Neural cell (in vitro differentiated cells): Measurements from ENCODE around the gene IDH3B. TPM values are rescaled to one million over a fixed set of nuclear protein-coding genes. Genes with fewer than 3 reads are reported as not detected.

ENCODE experiments used
- H2AFZ ChIP-seq: fragments of 200-600, 300-800 bp; sonication (generic), shearing (Covaris generic); 2 replicates; pipeline ENCODE4 v1.6.0; 2014; ENCODE audit warnings: low read depth, mild to moderate bottlenecking, antibody characterized with exemption, low read length, moderate library complexity
- H3F3A ChIP-seq: fragments of 200-600 bp; shearing (Covaris generic); 2 replicates; pipeline ENCODE4 v1.6.1; 2016; ENCODE audit warnings: mild to moderate bottlenecking, moderate library complexity, mixed read lengths, antibody characterized with exemption, low read length; ENCODE audit not compliant: insufficient read depth, poor library complexity, severe bottlenecking
- H3K27ac ChIP-seq: fragments of 200-600, 300-800 bp; sonication (generic), shearing (Covaris generic); 2 replicates; pipeline ENCODE4 v1.5.1; 2014; ENCODE audit warnings: mild to moderate bottlenecking, low read length, moderate library complexity
- H3K27me3 ChIP-seq: fragments of 300-800, 200-600 bp; sonication (generic), shearing (Covaris generic); 2 replicates; pipeline ENCODE4 v1.6.0; 2014; ENCODE audit warnings: mild to moderate bottlenecking, low read depth, low read length, moderate library complexity; ENCODE audit not compliant: insufficient read depth
- H3K36me3 ChIP-seq: fragments of 300-800, 200-600 bp; sonication (generic), shearing (Covaris generic); 2 replicates; pipeline ENCODE4 v1.5.1; 2014; ENCODE audit warnings: mild to moderate bottlenecking, antibody characterized with exemption, low read length, moderate library complexity; ENCODE audit not compliant: insufficient read depth
- H3K4me2 ChIP-seq: fragments of 300-800, 200-600 bp; sonication (generic), shearing (Covaris generic); 2 replicates; pipeline ENCODE4 v1.6.0; 2014; ENCODE audit warnings: mild to moderate bottlenecking, low read length
- H3K4me3 ChIP-seq: fragments of 300-800, 200-600 bp; sonication (generic), shearing (Covaris generic); 2 replicates; pipeline ENCODE4 v1.5.1; 2014; ENCODE audit warnings: mild to moderate bottlenecking, low read length, moderate library complexity
- H3K79me2 ChIP-seq: fragments of 200-600 bp; shearing (Covaris generic); replicated peaks from 2 replicates; pipeline ENCODE4 v1.6.0; 2014; ENCODE audit warnings: mild to moderate bottlenecking, low read length, moderate library complexity; ENCODE audit not compliant: insufficient read depth
- H3K9ac ChIP-seq: fragments of 300-800, 200-600 bp; sonication (generic), shearing (Covaris generic); 2 replicates; pipeline ENCODE4 v1.6.1; 2016; ENCODE audit warnings: mild to moderate bottlenecking, low read length, mixed read lengths
- H3K9me2 ChIP-seq: fragments of 200-600 bp; shearing (Covaris generic); 2 replicates; pipeline ENCODE4 v1.6.1; 2016; ENCODE audit warnings: mild to moderate bottlenecking, low read length, mixed read lengths; ENCODE audit not compliant: insufficient read depth
- H3K9me3 ChIP-seq: fragments of 200-600, 300-800 bp; sonication (generic), shearing (Covaris generic); 2 replicates; pipeline ENCODE4 v1.6.1; 2016; ENCODE audit warnings: mild to moderate bottlenecking, mixed run types, low read length, moderate library complexity, mixed read lengths
- H4K20me1 ChIP-seq: fragments of 200-600 bp; shearing (Covaris generic); 2 replicates; pipeline ENCODE4 v1.6.1; 2016; ENCODE audit warnings: mild to moderate bottlenecking, mixed run types; ENCODE audit not compliant: insufficient read depth
- CTCF ChIP-seq: fragments of 450-650 bp; IDR thresholded peaks from 2 replicates; pipeline ENCODE4 v1.5.1; 2014; ENCODE audit warnings: antibody characterized with exemption, mild to moderate bottlenecking, moderate library complexity; ENCODE audit not compliant: poor library complexity, severe bottlenecking
- EP300 ChIP-seq: fragments of 450-650 bp; conservative IDR thresholded peaks from 2 replicates; pipeline ENCODE4 v1.6.1; 2014; ENCODE audit warnings: antibody characterized with exemption, mild to moderate bottlenecking, moderate library complexity; ENCODE audit not compliant: poor library complexity, severe bottlenecking
- EZH2 ChIP-seq: fragments of 200-600, 300-800 bp; shearing (Covaris generic), sonication (generic); IDR thresholded peaks from 2 replicates; pipeline ENCODE4 v1.6.1; 2014; ENCODE audit warnings: antibody characterized with exemption, low read length, borderline replicate concordance, mild to moderate bottlenecking; ENCODE audit not compliant: insufficient read depth, poor library complexity, severe bottlenecking
- MXI1 ChIP-seq: fragments of 450-650 bp; conservative IDR thresholded peaks from 2 replicates; pipeline ENCODE4 v1.6.1; 2014; ENCODE audit warnings: antibody characterized with exemption, mild to moderate bottlenecking; ENCODE audit not compliant: poor library complexity, severe bottlenecking
- POLR2AphosphoS5 ChIP-seq: IDR thresholded peaks from 2 replicates; pipeline ENCODE4 v1.6.1; 2012
- RAD21 ChIP-seq: fragments of 450-650 bp; conservative IDR thresholded peaks from 2 replicates; pipeline ENCODE4 v1.6.1; 2014; ENCODE audit warnings: antibody characterized with exemption, mild to moderate bottlenecking, moderate library complexity
- REST ChIP-seq: IDR thresholded peaks from 2 replicates; pipeline ENCODE4 v1.6.1; 2012; ENCODE audit warnings: borderline replicate concordance
- SMC3 ChIP-seq: fragments of 450-650 bp; conservative IDR thresholded peaks from 2 replicates; pipeline ENCODE4 v1.6.1; 2014; ENCODE audit warnings: antibody characterized with exemption, mild to moderate bottlenecking, moderate library complexity; ENCODE audit not compliant: poor library complexity
- TAF1 ChIP-seq: IDR thresholded peaks from 2 replicates; pipeline ENCODE4 v1.6.1; 2012; ENCODE audit warnings: low read depth
- polyA plus RNA-seq: library from polyadenylated mRNA; depleted of rRNA; stranded (reverse); fragments of >200 nt; gene quantifications from 2 replicates; pipeline ENCODE4 v1.2.3, GENCODE V29; 2014

Gene IDH3B
- polyA plus RNA-seq, 1 donor from 2014 or later = 307 TPM

DNA sequence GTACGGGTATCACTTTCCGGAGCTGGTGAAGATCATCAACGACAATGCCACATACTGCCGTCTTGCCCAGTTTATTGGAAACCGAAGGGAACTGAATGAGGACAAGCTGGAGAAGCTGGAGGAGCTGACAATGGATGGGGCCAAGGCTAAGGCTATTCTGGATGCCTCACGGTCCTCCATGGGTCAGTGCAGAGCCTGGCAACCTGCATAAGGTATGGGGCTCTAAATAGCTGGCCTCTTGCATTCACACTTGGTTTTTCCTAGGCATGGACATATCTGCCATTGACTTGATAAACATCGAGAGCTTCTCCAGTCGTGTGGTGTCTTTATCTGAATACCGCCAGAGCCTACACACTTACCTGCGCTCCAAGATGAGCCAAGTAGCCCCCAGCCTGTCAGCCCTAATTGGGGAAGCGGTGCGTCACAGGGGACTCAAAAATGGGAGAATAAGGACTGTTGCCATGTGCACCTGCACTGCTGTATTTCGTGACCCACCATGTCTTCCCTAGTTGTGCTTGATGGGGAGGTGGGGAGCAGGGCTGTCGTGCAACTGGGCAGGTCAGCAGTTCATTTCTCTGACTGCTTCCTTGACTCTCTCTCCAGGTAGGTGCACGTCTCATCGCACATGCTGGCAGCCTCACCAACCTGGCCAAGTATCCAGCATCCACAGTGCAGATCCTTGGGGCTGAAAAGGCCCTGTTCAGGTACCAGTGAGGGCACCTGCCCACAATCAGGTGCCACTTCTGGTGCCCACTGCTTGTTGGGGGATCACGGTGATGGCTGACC is 8.5 kb downstream of the IDH3B start:
- Histone ChIP-seq H3K27me3 (no peaks in the 10 kb centered on the region), H3K4me3 (no peak overlapping the region), H3K9me2 (no peaks in the 10 kb centered on the region), H3K36me3 (peaks cover 6% of the 10 kb centered on the region), H3K9ac (no peak overlapping the region), H3K27ac (no peak overlapping the region), H3K4me2 (no peak overlapping the region), H3F3A (no peaks in the 10 kb centered on the region), H3K9me3 (no peaks in the 10 kb centered on the region), H3K79me2 (peaks cover 18% of the 10 kb centered on the region), H4K20me1 (peaks cover 5% of the 10 kb centered on the region), H2AFZ (no peak overlapping the region)
- no peak for TF ChIP-seq TAF1
- no peak for TF ChIP-seq SMC3
- no peak for TF ChIP-seq EP300
- TF ChIP-seq EZH2 = no peak
- no peak for TF ChIP-seq REST
- TF ChIP-seq CTCF = no peak
- TF ChIP-seq POLR2AphosphoS5 = no peak
- no peak for TF ChIP-seq RAD21

GRCh38 chr20:2654831-2655230 is 9.2 kb downstream of the IDH3B start:
- H3K79me2 ChIP-seq = peaks cover 18% of the 10 kb centered on the region
- peaks cover 6% of the 10 kb centered on the region for H3K36me3 ChIP-seq
- no peak overlapping the region for H3K27ac ChIP-seq
- H3K27me3 ChIP-seq = no peaks in the 10 kb centered on the region
- H3K9ac ChIP-seq = no peak overlapping the region
- H3K4me2 ChIP-seq = no peak overlapping the region
- TF ChIP-seq POLR2AphosphoS5 (no peak), RAD21 (no peak), EZH2 (no peak), TAF1 (no peak), CTCF (no peak), EP300 (no peak), REST (no peak), SMC3 (no peak), MXI1 (no peak)
- H4K20me1 ChIP-seq = peaks cover 5% of the 10 kb centered on the region
- H3K9me2 ChIP-seq = no peaks in the 10 kb centered on the region
- H3K4me3 ChIP-seq = peak overlapping the region; percentile 85
- no peak overlapping the region for H2AFZ ChIP-seq
- H3F3A ChIP-seq = no peaks in the 10 kb centered on the region
- no peaks in the 10 kb centered on the region for H3K9me3 ChIP-seq
